ENCODE results near the gene SEC14L5. TPM values are rescaled to one million over a fixed set of nuclear protein-coding genes. Genes with fewer than 3 reads are reported as not detected.

Gene SEC14L5
- total RNA-seq, 1 experiment from 2014 or later = 0.27 TPM

GRCh38 chr16:5008311-5008731 is 50.2 kb downstream of the SEC14L5 start:
- RAD21 ChIA-PET (ENCODE audit: low non-redundant PET in 1 of 2, low total read pairs in 2 of 2, uncharacterized antibody in 2 of 2, unreplicated experiment in 2 of 2) = no interaction called here
- Histone ChIP-seq H3K4me3 (replicated peaks in 1 of 2; ENCODE audit: low read depth in 1 of 2, low read length in 2 of 2) (no peak overlapping the region), H3K9ac (ENCODE audit: low read length) (no peak overlapping the region), H3K27me3 (ENCODE audit: insufficient read depth, low read length) (no peaks in the 10 kb centered on the region), H3K4me2 (ENCODE audit: low read length) (no peak overlapping the region), H3K4me1 (ENCODE audit: control insufficient read depth in 1 of 2, insufficient read depth in 2 of 2, low read length in 2 of 2) (no peaks in the 10 kb centered on the region), H2AFZ (ENCODE audit: low read depth, low read length, poor library complexity, severe bottlenecking) (no peak overlapping the region), H3K9me2 (ENCODE audit: insufficient read depth) (no peaks in the 10 kb centered on the region), H3K27ac (ENCODE audit: low read depth, low read length) (no peak overlapping the region), H4K20me1 (ENCODE audit: insufficient read depth) (no peaks in the 10 kb centered on the region), H3K79me2 (ENCODE audit: insufficient read depth, low read length) (no peaks in the 10 kb centered on the region), H3K9me3 (ENCODE audit: control insufficient read depth in 1 of 2, insufficient read depth in 1 of 2, low read depth in 1 of 2, low read length in 2 of 2) (no peaks in the 10 kb centered on the region), H3K36me3 (ENCODE audit: control insufficient read depth in 1 of 2, insufficient read depth in 2 of 2, low read length in 2 of 2) (no peaks in the 10 kb centered on the region)
- CTCF ChIA-PET = no interaction called here
- POLR2A ChIA-PET = no interaction called here
- intact Hi-C loops (cut with micrococcal nuclease) = no loop called here
- BruUV-seq (replicated peaks) = no TSS peak
- TF ChIP-seq SIN3A (IDR thresholded peaks at IDR 0.05; ENCODE audit: low read depth) (no peak), YY1 (IDR thresholded peaks at IDR 0.05; ENCODE audit: extremely low read depth, insufficient replicate concordance, low read depth, low read length) (no peak), SP1 (IDR thresholded peaks at IDR 0.05; ENCODE audit: low read depth) (no peak), EZH2phosphoT487 (IDR thresholded peaks at IDR 0.05; ENCODE audit: borderline replicate concordance) (no peak)
- DNase-seq (ENCODE audit: low read depth, low spot score) (no peak), ATAC-seq (no peak)

- no peak overlapping the region for H2AFZ ChIP-seq (ENCODE audit: low read depth, low read length, poor library complexity, severe bottlenecking)
- ChIA-PET POLR2A (interaction anchor here (0.7 kb wide), 1 partner anchor 397 kb away, joined by 5 read pairs; no protein-coding TSS in a partner anchor), RAD21 (ENCODE audit: low non-redundant PET in 1 of 2, low total read pairs in 2 of 2, uncharacterized antibody in 2 of 2, unreplicated experiment in 2 of 2) (no interaction called here), CTCF (no interaction called here)
- H3K9ac ChIP-seq (ENCODE audit: low read length) = no peak overlapping the region
- H3K27ac ChIP-seq (ENCODE audit: low read depth, low read length) = no peak overlapping the region
- H3K9me2 ChIP-seq (ENCODE audit: insufficient read depth) = no peaks in the 10 kb centered on the region
- H3K79me2 ChIP-seq (ENCODE audit: insufficient read depth, low read length) = no peaks in the 10 kb centered on the region
- BruUV-seq (replicated peaks) = no TSS peak
- ATAC-seq (no peak), DNase-seq (ENCODE audit: low read depth, low spot score) (no peak)
- no peaks in the 10 kb centered on the region for H3K9me3 ChIP-seq (ENCODE audit: control insufficient read depth in 1 of 2, insufficient read depth in 1 of 2, low read depth in 1 of 2, low read length in 2 of 2)
- no peaks in the 10 kb centered on the region for H3K36me3 ChIP-seq (ENCODE audit: control insufficient read depth in 1 of 2, insufficient read depth in 2 of 2, low read length in 2 of 2)
- no peaks in the 10 kb centered on the region for H3K27me3 ChIP-seq (ENCODE audit: insufficient read depth, low read length)
- no peak overlapping the region for H3K4me2 ChIP-seq (ENCODE audit: low read length)
- no peak overlapping the region for H3K4me3 ChIP-seq (replicated peaks in 1 of 2; ENCODE audit: low read depth in 1 of 2, low read length in 2 of 2)
- no peaks in the 10 kb centered on the region for H3K4me1 ChIP-seq (ENCODE audit: control insufficient read depth in 1 of 2, insufficient read depth in 2 of 2, low read length in 2 of 2)
- intact Hi-C loops (cut with micrococcal nuclease) = no loop called here
- no peaks in the 10 kb centered on the region for H4K20me1 ChIP-seq (ENCODE audit: insufficient read depth)
- TF ChIP-seq REST (IDR thresholded peaks at IDR 0.05; ENCODE audit: low read depth) = no peak
- no peak for TF ChIP-seq SRF (IDR thresholded peaks at IDR 0.05; ENCODE audit: low read depth)
- no peak for TF ChIP-seq ZBTB33 (IDR thresholded peaks at IDR 0.05; ENCODE audit: extremely low read depth, insufficient replicate concordance, low read length)
- TF ChIP-seq SIN3A (IDR thresholded peaks at IDR 0.05; ENCODE audit: low read depth) = no peak
- no peak for TF ChIP-seq EGR1 (IDR thresholded peaks at IDR 0.05; ENCODE audit: low read depth)
- no peak for TF ChIP-seq RAD21 (IDR thresholded peaks at IDR 0.05; ENCODE audit: low read depth)
- no peak for TF ChIP-seq JUND (IDR thresholded peaks at IDR 0.05)
- TF ChIP-seq, protein P1, sequence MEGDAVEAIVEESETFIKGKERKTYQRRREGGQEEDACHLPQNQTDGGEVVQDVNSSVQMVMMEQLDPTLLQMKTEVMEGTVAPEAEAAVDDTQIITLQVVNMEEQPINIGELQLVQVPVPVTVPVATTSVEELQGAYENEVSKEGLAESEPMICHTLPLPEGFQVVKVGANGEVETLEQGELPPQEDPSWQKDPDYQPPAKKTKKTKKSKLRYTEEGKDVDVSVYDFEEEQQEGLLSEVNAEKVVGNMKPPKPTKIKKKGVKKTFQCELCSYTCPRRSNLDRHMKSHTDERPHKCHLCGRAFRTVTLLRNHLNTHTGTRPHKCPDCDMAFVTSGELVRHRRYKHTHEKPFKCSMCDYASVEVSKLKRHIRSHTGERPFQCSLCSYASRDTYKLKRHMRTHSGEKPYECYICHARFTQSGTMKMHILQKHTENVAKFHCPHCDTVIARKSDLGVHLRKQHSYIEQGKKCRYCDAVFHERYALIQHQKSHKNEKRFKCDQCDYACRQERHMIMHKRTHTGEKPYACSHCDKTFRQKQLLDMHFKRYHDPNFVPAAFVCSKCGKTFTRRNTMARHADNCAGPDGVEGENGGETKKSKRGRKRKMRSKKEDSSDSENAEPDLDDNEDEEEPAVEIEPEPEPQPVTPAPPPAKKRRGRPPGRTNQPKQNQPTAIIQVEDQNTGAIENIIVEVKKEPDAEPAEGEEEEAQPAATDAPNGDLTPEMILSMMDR (IDR thresholded peaks at IDR 0.05 in 2 of 3, conservative IDR thresholded peaks at IDR 0.05 in 1 of 3; ENCODE audit: borderline replicate concordance in 1 of 3, insufficient read depth in 1 of 3, low read depth in 2 of 3, low read length in 2 of 3) = no peak
Measured at GRCh38 chr16:5010576-5011329, 52.6 kb downstream of the SEC14L5 start.
